WTC11 (cell line): ENCODE results near the gene PALM2AKAP2. TPM values are rescaled to one million over a fixed set of nuclear protein-coding genes. Genes with fewer than 3 reads are reported as not detected.
A peak's percentile ranks its signal among the peaks of the same experiment; 100 is the strongest.
"Not testable (repeated sequence)": the region's sequence is repeated elsewhere in the genome, so short reads cannot be mapped to it uniquely, and the experiment has no call there.

Experiments
- ATAC-seq: fragments of 200-7000 bp; cut with Tn5 transposase; 2 replicates; pipeline ENCODE4 v1.10.0; 2021; ENCODE audit warnings: mild to moderate bottlenecking, moderate library complexity
- CTCF ChIA-PET: fragments of 300-600 bp; sonication (Branson Sonifier 250); formaldehyde crosslinking; loops from one replicate; lab custom pipeline; 2021; ENCODE audit warnings: antibody characterized with exemption; lab: Charles Lee
- POLR2A ChIA-PET: fragments of 350-600 bp; sonication (Branson Sonifier 250); formaldehyde crosslinking; loops from one replicate; lab custom pipeline; 2021; ENCODE audit warnings: antibody characterized with exemption; lab: Charles Lee
- DNase-seq: peaks from one replicate; pipeline ENCODE4 v3.0.0; 2021; ENCODE audit warnings: low spot score
- H3K27ac Mint-ChIP-seq: 2 replicates; pipeline ENCODE4 v1.8.0; 2021; ENCODE audit warnings: mixed read lengths
- H3K27me3 Mint-ChIP-seq: 2 replicates; pipeline ENCODE4 v1.8.0; 2021; ENCODE audit warnings: low read depth, mild to moderate bottlenecking, moderate library complexity, mixed read lengths
- H3K36me3 Mint-ChIP-seq: 2 replicates; pipeline ENCODE4 v1.8.0; 2021; ENCODE audit warnings: mixed read lengths
- H3K4me1 Mint-ChIP-seq: 2 replicates; pipeline ENCODE4 v1.8.0; 2022; ENCODE audit warnings: mixed read lengths
- H3K4me3 Mint-ChIP-seq: 2 replicates; pipeline ENCODE4 v1.8.0; 2021; ENCODE audit warnings: mild to moderate bottlenecking, moderate library complexity, mixed read lengths
- H3K9me3 Mint-ChIP-seq: 2 replicates; pipeline ENCODE4 v1.8.0; 2021; ENCODE audit warnings: mixed read lengths
- CBFB ChIP-seq: sonication (generic); formaldehyde crosslinking; IDR thresholded peaks from 2 replicates; pipeline ENCODE4 v1.8.1; 2022; ENCODE audit warnings: mild to moderate bottlenecking, low read depth, missing genetic modification reagents
- CREB1 ChIP-seq: sonication (generic); formaldehyde crosslinking; IDR thresholded peaks from 2 replicates; pipeline ENCODE4 v1.8.0; 2023; ENCODE audit warnings: mild to moderate bottlenecking, missing genetic modification reagents
- EMX1 ChIP-seq: fragments of 250-450 bp; sonication (Bioruptor Pico); IDR thresholded peaks from 2 replicates; pipeline ENCODE4 v1.8.0; 2021; ENCODE audit warnings: mild to moderate bottlenecking
- ESRRA ChIP-seq: sonication (generic); formaldehyde crosslinking; IDR thresholded peaks from 2 replicates; pipeline ENCODE4 v1.8.1; 2022; ENCODE audit warnings: mild to moderate bottlenecking, missing genetic modification reagents, borderline replicate concordance
- FOXP1 ChIP-seq: sonication (generic); formaldehyde crosslinking; IDR thresholded peaks from 2 replicates; pipeline ENCODE4 v1.8.0; 2022; ENCODE audit warnings: missing genetic modification reagents, mild to moderate bottlenecking, moderate library complexity, borderline replicate concordance
- JUN ChIP-seq: sonication (generic); formaldehyde crosslinking; IDR thresholded peaks from 2 replicates; pipeline ENCODE4 v1.8.0; 2023; ENCODE audit warnings: mild to moderate bottlenecking, missing genetic modification reagents
- KAT7 ChIP-seq: sonication (generic); formaldehyde crosslinking; IDR thresholded peaks from 2 replicates; pipeline ENCODE4 v1.8.1; 2023; ENCODE audit warnings: missing genetic modification reagents, mild to moderate bottlenecking, borderline replicate concordance
- NR1H2 ChIP-seq: sonication (generic); formaldehyde crosslinking; IDR thresholded peaks from 2 replicates; pipeline ENCODE4 v1.9.0; 2021; ENCODE audit warnings: mild to moderate bottlenecking, moderate library complexity, missing genetic modification reagents
- RORB ChIP-seq: fragments of 250-450 bp; sonication (Bioruptor Pico); IDR thresholded peaks from 2 replicates; pipeline ENCODE4 v1.9.0; 2021; ENCODE audit warnings: mild to moderate bottlenecking
- SMAD3 ChIP-seq: sonication (generic); formaldehyde crosslinking; IDR thresholded peaks from 2 replicates; pipeline ENCODE4 v1.8.0; 2022; ENCODE audit warnings: missing genetic modification reagents, mild to moderate bottlenecking, borderline replicate concordance
- TEAD1 ChIP-seq: sonication (generic); formaldehyde crosslinking; IDR thresholded peaks from 2 replicates; pipeline ENCODE4 v1.8.0; 2022; ENCODE audit warnings: mild to moderate bottlenecking, missing genetic modification reagents
- ZNF671 ChIP-seq: fragments of 250-450 bp; sonication (Bioruptor Pico); IDR thresholded peaks from 2 replicates; pipeline ENCODE4 v1.8.0; 2021; ENCODE audit warnings: mild to moderate bottlenecking
- total RNA-seq: library from RNA; stranded (reverse); gene quantifications from 3 replicates; pipeline ENCODE4 v1.2.3, GENCODE V29; 2021
- TF ChIP-seq, protein P1 (sequence below): sonication (generic); formaldehyde crosslinking; IDR thresholded peaks from 2 replicates; pipeline ENCODE4 v1.8.0; 2023; ENCODE audit warnings: missing genetic modification reagents
- TF ChIP-seq, protein P2 (sequence below): fragments of 250-450 bp; sonication (Bioruptor Pico); IDR thresholded peaks from 2 replicates; pipeline ENCODE4 v1.8.0; 2021; ENCODE audit warnings: mild to moderate bottlenecking
- TF ChIP-seq, protein P3 (sequence below): fragments of 250-450 bp; sonication (Bioruptor Pico); IDR thresholded peaks from 2 replicates; pipeline ENCODE4 v1.9.0; 2021; ENCODE audit warnings: moderate library complexity, mild to moderate bottlenecking, inconsistent platforms, borderline replicate concordance
- TF ChIP-seq, protein P4 (sequence below): sonication (generic); formaldehyde crosslinking; IDR thresholded peaks from 2 replicates; pipeline ENCODE4 v1.8.1; 2022; ENCODE audit warnings: low read depth, missing genetic modification reagents, borderline replicate concordance
- TF ChIP-seq, protein P5 (sequence below): fragments of 200-600 bp; IDR thresholded peaks from 2 replicates; pipeline ENCODE4 v1.8.0; 2022; ENCODE audit warnings: antibody characterized with exemption
- TF ChIP-seq, protein P6 (sequence below): fragments of 250-450 bp; sonication (Bioruptor Pico); IDR thresholded peaks from 2 replicates; pipeline ENCODE4 v1.9.0; 2021; ENCODE audit warnings: mild to moderate bottlenecking

The PALM2AKAP2 gene
- total RNA-seq, 1 experiment from 2014 or later = 7.0 TPM

DNA sequence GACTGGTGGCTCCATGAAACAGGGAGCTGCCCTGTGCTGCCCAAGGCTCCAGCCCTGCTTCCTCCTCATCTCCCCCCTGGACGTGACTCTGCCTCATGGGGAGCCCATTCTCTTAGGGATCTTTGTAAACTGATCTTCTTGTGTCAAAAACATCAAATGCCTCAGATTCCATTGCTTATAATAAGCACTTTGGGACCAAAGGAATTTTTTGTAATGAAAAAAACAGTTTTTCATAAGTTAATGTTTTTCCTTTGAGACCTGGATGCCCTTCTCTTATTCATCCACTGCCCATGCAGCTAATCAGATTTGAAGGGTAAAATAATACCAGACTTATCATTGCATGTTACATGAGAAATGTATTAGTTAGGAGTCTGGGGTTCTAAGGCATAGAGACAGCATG lies 41.7 kb downstream of the PALM2AKAP2 start:
- DNase-seq (no peak), ATAC-seq (peak; percentile 60; the same call in 1 of the 2 replicates)
- H3K36me3 Mint-ChIP-seq = no peaks in the 10 kb centered on the region
- peaks cover 7% of the 10 kb centered on the region; the same call in 1 of the 2 replicates for H3K9me3 Mint-ChIP-seq
- H3K4me1 Mint-ChIP-seq = peaks cover 13% of the 10 kb centered on the region
- ChIA-PET POLR2A (interaction anchor here (0.5 kb wide), 1 partner anchor 415 kb away, joined by 3 read pairs; no protein-coding TSS in a partner anchor), CTCF (no interaction called here)
- H3K27ac Mint-ChIP-seq = no peak overlapping the region
- no peak overlapping the region for H3K4me3 Mint-ChIP-seq
- no peak for TF ChIP-seq FOXP1 (CRISPR knock-in tag)
- TF ChIP-seq, protein P1, sequence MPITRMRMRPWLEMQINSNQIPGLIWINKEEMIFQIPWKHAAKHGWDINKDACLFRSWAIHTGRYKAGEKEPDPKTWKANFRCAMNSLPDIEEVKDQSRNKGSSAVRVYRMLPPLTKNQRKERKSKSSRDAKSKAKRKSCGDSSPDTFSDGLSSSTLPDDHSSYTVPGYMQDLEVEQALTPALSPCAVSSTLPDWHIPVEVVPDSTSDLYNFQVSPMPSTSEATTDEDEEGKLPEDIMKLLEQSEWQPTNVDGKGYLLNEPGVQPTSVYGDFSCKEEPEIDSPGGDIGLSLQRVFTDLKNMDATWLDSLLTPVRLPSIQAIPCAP (CRISPR knock-in tag) = no peak
- TF ChIP-seq, protein P2, sequence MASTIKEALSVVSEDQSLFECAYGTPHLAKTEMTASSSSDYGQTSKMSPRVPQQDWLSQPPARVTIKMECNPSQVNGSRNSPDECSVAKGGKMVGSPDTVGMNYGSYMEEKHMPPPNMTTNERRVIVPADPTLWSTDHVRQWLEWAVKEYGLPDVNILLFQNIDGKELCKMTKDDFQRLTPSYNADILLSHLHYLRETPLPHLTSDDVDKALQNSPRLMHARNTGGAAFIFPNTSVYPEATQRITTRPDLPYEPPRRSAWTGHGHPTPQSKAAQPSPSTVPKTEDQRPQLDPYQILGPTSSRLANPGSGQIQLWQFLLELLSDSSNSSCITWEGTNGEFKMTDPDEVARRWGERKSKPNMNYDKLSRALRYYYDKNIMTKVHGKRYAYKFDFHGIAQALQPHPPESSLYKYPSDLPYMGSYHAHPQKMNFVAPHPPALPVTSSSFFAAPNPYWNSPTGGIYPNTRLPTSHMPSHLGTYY (CRISPR knock-in tag) = no peak
- TF ChIP-seq, protein P3, sequence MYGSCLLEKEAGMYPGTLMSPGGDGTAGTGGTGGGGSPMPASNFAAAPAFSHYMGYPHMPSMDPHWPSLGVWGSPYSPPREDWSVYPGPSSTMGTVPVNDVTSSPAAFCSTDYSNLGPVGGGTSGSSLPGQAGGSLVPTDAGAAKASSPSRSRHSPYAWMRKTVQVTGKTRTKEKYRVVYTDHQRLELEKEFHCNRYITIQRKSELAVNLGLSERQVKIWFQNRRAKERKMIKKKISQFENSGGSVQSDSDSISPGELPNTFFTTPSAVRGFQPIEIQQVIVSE (CRISPR knock-in tag) = no peak
- no peak for TF ChIP-seq CBFB (CRISPR knock-in tag)
- TF ChIP-seq KAT7 = no peak
- no peak for TF ChIP-seq RORB
- TF ChIP-seq, protein P4, sequence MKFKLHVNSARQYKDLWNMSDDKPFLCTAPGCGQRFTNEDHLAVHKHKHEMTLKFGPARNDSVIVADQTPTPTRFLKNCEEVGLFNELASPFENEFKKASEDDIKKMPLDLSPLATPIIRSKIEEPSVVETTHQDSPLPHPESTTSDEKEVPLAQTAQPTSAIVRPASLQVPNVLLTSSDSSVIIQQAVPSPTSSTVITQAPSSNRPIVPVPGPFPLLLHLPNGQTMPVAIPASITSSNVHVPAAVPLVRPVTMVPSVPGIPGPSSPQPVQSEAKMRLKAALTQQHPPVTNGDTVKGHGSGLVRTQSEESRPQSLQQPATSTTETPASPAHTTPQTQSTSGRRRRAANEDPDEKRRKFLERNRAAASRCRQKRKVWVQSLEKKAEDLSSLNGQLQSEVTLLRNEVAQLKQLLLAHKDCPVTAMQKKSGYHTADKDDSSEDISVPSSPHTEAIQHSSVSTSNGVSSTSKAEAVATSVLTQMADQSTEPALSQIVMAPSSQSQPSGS (CRISPR knock-in tag) = no peak
- TF ChIP-seq SMAD3 (CRISPR knock-in tag) = no peak
- no peak for TF ChIP-seq ESRRA (CRISPR knock-in tag)
- no peak for TF ChIP-seq JUN (CRISPR knock-in tag)
- TF ChIP-seq, protein P5, sequence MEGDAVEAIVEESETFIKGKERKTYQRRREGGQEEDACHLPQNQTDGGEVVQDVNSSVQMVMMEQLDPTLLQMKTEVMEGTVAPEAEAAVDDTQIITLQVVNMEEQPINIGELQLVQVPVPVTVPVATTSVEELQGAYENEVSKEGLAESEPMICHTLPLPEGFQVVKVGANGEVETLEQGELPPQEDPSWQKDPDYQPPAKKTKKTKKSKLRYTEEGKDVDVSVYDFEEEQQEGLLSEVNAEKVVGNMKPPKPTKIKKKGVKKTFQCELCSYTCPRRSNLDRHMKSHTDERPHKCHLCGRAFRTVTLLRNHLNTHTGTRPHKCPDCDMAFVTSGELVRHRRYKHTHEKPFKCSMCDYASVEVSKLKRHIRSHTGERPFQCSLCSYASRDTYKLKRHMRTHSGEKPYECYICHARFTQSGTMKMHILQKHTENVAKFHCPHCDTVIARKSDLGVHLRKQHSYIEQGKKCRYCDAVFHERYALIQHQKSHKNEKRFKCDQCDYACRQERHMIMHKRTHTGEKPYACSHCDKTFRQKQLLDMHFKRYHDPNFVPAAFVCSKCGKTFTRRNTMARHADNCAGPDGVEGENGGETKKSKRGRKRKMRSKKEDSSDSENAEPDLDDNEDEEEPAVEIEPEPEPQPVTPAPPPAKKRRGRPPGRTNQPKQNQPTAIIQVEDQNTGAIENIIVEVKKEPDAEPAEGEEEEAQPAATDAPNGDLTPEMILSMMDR = no peak
- TF ChIP-seq, protein P6, sequence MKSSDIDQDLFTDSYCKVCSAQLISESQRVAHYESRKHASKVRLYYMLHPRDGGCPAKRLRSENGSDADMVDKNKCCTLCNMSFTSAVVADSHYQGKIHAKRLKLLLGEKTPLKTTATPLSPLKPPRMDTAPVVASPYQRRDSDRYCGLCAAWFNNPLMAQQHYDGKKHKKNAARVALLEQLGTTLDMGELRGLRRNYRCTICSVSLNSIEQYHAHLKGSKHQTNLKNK (CRISPR knock-in tag) = no peak
- TF ChIP-seq NR1H2 (CRISPR knock-in tag) = no peak
- no peak for TF ChIP-seq ZNF671
- no peak for TF ChIP-seq CREB1 (CRISPR knock-in tag)
- TF ChIP-seq TEAD1 (CRISPR knock-in tag) = no peak
- no peak for TF ChIP-seq EMX1 (CRISPR knock-in tag)
- H3K27me3 Mint-ChIP-seq = no peaks in the 10 kb centered on the region

DNA sequence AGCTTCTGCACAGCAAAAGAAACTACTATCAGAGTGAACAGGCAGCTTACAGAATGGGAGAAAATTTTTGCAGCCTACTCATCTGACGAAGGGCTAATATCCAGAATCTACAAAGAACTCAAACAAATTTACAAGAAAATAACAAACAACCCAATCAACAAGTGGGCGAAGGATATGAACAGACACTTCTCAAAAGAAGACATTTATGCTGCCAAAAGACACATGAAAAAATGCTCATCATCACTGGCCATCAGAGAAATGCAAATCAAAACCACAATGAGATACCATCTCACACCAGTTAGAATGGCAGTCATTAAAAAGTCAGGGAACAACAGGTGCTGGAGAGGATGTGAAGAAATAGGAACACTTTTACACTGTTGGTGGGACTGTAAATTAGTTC lies 45.4 kb downstream of the PALM2AKAP2 start:
- H3K27ac Mint-ChIP-seq, H3K27me3 Mint-ChIP-seq, H3K4me3 Mint-ChIP-seq, POLR2A ChIA-PET, H3K4me1 Mint-ChIP-seq, CTCF ChIA-PET, H3K9me3 Mint-ChIP-seq, ATAC-seq, H3K36me3 Mint-ChIP-seq, DNase-seq: not testable (repeated sequence)
